Vein endothelial cell (primary cell): ENCODE results near the gene RFPL4AL1. TPM values are rescaled to one million over a fixed set of nuclear protein-coding genes. Genes with fewer than 3 reads are reported as not detected.

ENCODE experiments used
- total RNA-seq: library from RNA; depleted of rRNA; stranded (reverse); fragments of >200 nt; gene quantifications from 2 replicates; pipeline ENCODE4 v1.2.3, GENCODE V29; 2012

The RFPL4AL1 gene
- total RNA-seq, result 0.33 TPM in 1 of 2 replicates, not detected in the other

GRCh38 chr19:55768818-55769217 lies at the start of gene RFPL4AL1:
Gene RFPL4AL1 (plus strand): TSS chr19:55769118. CDS start chr19:55771805, 2,687 bp downstream.

GRCh38 chr19:55738302-55738701 lies 30.6 kb upstream of the RFPL4AL1 start, which contains the start of gene NLRP9:
Gene NLRP9 (minus strand): TSS chr19:55738402. CDS start chr19:55738374, 28 bp downstream.

GRCh38 chr19:55758797-55759196 lies 10.1 kb upstream of the RFPL4AL1 start, which contains the start of gene RFPL4A:
Gene RFPL4A (plus strand): TSS chr19:55759097. CDS start chr19:55761801, 2,704 bp downstream.

Other genes with a start within 250 kb of the RFPL4AL1 start
- gene SBK2, start 232.0 kb upstream of the RFPL4AL1 start, total RNA-seq, result not detected in 2 replicates
- gene SBK3, start 223.6 kb upstream of the RFPL4AL1 start, total RNA-seq, result under 0.01 and 0.10 TPM in 2 replicates
- 5.1 and 11.8 TPM in 2 replicates for gene ZNF579, start 188.3 kb upstream of the RFPL4AL1 start, total RNA-seq
- 3.9 and 4.9 TPM in 2 replicates for gene FIZ1, start 169.6 kb upstream of the RFPL4AL1 start, total RNA-seq
- 11.9 and 13.7 TPM in 2 replicates for gene ZNF524, start 168.8 kb upstream of the RFPL4AL1 start, total RNA-seq
- 1.2 and 2.0 TPM in 2 replicates for gene ZNF865, start 163.5 kb upstream of the RFPL4AL1 start, total RNA-seq
- gene ZNF784, start 144.6 kb upstream of the RFPL4AL1 start, total RNA-seq, result 4.5 and 6.5 TPM in 2 replicates
- 6.9 and 7.4 TPM in 2 replicates for gene ZNF580, start 128.1 kb upstream of the RFPL4AL1 start, total RNA-seq
- 20.1 and 34.9 TPM in 2 replicates for gene ZNF581, start 125.5 kb upstream of the RFPL4AL1 start, total RNA-seq
- 9.4 and 14.0 TPM in 2 replicates for gene CCDC106, start 120.9 kb upstream of the RFPL4AL1 start, total RNA-seq
- 109 and 121 TPM in 2 replicates for gene U2AF2, start 114.1 kb upstream of the RFPL4AL1 start, total RNA-seq
- 59.1 and 74.6 TPM in 2 replicates for gene EPN1, start 93.9 kb upstream of the RFPL4AL1 start, total RNA-seq
- gene NLRP9, start 30.7 kb upstream of the RFPL4AL1 start, total RNA-seq, result not detected in 2 replicates
- 2.3 TPM in 1 of 2 replicates, not detected in the other for gene RFPL4A, start 10.0 kb upstream of the RFPL4AL1 start, total RNA-seq
- under 0.01 TPM in 1 of 2 replicates, not detected in the other for gene NLRP11, start 62.9 kb downstream of the RFPL4AL1 start, total RNA-seq
- not detected in 2 replicates for gene NLRP4, start 67.4 kb downstream of the RFPL4AL1 start, total RNA-seq
- not detected in 2 replicates for gene NLRP13, start 163.2 kb downstream of the RFPL4AL1 start, total RNA-seq
- gene NLRP8, start 178.7 kb downstream of the RFPL4AL1 start, total RNA-seq, result not detected in 2 replicates
- gene NLRP5, start 217.7 kb downstream of the RFPL4AL1 start, total RNA-seq, result not detected in 2 replicates